ENCODE measurements around the gene TMPRSS5.
"Not testable (repeated sequence)": the region's sequence is repeated elsewhere in the genome, so short reads cannot be mapped to it uniquely, and the experiment has no call there.

Gene TMPRSS5

DNA sequence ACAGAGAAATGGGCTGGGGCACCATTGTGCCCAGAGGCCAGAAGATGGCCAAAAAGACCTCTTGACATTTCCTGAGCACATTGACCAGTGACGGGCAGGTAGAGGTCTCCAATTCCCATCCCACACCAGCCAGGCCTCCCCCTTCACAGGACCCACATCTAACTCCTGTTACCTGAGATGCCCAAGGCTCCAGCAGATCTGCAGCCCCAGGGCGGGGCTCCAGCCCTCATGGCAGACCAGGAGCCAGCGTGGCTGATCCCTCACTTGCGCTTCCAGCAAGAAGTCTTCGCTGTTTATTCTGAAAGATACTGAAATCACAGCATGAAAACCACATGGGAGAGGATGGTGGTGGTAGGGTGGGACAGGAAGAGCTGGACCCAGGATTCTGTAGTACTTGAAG lies 9.0 kb downstream of the TMPRSS5 start:
- no peak for DNase-seq

DNA sequence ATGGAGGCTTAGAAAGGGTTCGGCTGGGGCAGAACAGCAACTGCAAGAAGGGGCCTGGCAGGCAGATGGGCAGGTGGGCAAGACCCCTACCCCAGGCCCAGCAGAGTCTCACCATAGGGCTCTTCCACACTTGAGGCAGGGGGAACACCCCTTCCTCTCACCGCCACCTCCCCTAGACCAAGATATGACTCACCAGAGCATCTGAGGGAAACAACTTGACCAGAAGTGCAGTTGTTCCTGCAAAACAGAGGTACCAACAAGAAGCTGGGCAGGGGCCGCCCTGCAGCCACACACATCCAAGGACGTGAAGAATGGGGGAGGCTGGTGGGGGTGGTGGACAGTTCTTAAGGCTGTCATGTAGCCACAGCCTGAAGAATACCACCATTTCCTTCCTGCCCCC lies 10.9 kb downstream of the TMPRSS5 start:
- no peak for DNase-seq

DNA sequence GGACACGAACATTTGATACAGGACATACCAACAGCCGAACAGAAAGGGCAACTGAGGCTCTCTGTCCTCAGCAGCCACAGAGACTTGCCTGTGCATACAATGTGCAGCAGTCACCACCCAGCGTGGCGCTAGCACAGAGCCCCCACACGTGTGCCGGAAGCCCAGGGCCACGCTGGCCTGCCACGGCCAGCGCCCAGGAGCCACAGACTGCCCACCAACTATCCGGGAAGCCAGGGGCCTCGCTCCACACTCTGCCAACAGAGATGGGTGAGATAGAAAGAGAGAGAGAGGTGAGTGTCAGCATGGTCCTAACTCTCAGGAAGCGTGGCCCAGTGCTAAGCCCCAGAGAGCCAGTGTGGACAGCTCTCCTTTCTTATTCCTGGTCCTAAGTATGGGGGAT lies 11.7 kb downstream of the TMPRSS5 start:
- no peak for DNase-seq

DNA sequence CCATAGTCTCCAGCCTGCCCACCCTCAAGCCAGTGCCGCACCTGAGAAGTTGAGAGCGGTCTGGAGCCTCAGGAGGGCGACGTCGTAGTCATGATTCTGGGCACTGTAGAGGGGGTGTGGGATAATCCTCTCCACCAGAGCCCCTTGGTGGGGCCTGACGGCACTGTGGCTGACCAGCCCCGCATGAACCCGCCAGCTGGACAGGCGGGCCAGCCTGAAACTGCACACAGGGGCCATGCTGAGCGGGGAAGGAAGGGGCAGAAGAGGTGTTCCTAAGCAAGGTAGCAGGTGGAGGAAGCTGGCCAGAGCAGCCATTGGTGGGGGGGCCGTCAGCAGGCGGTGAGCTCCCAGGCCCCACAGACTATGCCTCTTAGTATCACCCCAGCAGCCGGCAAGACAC lies 13.1 kb downstream of the TMPRSS5 start:
- no peak for DNase-seq

DNA sequence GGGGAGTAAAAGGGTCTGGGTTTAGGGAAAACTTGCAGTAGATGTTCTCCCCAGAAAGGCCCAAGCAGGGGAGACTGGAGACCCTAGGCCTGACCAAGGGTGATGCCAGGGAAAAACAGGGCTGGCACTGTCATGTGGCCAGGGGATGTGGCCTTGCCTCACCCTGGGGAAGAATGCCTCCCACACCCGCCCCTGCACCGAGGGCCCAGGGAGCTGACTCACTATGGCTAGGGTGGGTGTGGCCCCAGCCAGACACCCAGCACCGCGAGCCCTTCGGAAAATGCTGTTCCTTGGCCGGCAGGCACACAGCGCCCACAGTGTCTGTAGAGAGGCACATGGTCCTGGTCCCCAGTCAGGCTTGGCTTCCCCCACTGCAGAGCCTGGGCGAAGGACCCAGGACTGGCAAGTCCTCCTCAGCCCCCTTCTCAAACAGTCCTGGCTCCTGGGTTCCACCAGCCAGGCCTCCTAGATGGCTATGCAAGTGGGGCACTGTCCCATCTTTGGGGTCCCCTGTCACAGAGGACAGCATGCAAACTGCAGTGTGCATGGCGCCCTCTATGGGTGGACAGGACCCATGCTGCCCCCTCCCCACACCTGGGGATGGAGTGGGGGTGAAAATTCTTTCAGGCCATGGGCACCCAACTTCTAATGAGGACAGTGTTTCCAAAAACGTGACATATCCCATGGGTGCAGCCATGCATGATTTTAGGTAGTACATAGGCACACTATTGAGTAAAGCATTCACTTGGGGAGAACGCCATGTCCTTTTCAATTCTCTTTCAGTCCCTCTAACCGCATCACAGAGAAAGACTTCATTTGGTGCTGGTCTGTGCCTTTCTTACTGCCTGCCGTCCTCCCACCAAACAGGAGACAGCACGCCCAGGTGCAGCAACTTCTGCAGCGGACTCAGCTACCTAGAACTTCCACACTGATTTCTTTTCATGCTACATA lies 15.2 kb downstream of the TMPRSS5 start:
- DNase-seq, result peak; percentile 62

DNA sequence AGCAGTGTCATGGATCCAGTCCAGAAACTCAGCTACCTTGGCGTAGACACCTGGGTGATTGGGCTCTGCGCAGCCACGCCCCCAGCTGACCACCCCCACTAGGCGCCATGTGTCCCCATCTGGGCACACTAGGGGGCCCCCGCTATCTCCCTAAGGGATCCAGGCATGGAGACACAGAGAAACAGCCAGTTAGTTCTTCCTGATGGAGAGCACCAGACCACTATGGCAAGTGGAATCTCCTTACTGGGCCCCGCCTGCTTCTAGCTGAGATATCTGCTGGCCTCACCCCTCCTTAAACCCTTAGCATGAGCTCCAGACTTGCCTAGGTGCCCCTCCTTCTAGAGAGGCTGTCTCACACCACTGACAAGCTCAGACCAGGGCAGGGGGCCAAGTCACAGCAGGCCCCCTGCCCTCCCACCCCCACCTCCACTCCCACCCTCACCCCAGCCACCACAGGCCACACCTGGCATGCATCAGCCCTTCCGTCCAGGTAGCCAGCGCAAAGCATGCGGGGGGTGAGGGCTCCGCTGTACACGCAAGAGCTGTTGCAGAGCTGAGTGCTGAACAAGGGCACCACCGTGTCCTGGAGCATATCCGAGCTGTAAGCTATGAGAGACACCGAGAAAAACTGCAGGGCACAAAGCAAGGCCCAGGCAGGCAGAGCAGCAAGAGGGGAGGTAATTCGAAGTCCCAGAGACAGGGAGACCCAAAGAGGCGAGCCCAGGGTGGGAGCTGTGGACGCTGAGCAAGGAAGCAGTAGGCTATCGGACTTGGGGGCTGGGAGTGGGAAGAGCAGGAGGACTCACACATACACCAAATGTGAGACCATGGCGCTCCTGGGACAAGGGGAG lies 16.1 kb downstream of the TMPRSS5 start:
- peak; percentile 15 for DNase-seq

DNA sequence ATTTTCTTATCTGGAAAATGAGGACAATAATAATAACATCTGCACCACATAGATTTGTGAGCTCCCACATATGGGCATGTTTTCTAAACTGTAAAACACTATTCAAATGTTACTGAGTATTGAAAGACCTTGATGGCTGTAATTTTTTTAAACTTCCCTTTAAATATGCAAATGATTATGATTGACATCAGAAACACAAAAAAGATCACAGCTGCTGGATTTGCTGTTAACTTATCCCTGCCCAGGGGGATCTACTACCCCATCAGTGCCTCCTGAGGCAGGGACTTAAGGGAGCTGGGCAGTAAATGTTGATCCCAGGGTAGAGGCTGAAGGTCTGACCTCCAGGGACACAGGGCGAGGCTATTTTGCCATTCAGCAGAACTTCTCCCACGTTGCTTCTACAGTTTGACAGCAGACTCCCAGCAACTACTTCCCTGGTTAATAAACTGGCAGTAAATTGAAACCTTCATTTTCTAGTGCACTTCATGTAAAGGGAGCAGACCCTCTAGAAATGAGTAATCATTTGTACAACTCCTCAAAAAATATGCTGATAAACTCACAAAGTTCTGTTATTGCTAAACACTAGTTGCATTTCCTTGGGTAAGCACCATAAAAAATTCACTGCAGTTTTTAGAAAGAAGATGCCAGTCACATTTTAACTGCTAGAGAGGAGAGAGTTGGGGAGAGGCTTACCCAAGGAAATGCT lies 20.3 kb downstream of the TMPRSS5 start:
- DNase-seq, result no peak

DNA sequence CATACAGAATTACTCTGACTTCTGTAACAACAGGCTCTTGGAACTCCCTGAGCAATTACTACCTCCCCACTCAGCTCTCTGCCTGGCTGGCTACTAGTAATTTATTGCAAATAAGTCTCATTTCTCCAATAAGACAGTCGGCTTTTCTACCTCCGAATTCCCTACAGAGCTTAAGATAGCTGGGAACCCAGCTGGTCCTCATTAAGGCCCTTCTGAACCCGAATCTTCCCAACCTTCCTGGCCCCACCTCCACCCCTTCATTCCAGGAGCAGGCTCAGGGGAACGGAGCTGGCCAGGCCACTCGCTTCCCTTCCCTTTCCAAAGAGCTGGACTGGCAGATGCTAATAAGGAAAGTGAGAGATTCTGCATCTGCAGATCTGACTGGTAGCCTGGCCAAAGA lies 21.6 kb downstream of the TMPRSS5 start:
- DNase-seq, result no peak

DNA sequence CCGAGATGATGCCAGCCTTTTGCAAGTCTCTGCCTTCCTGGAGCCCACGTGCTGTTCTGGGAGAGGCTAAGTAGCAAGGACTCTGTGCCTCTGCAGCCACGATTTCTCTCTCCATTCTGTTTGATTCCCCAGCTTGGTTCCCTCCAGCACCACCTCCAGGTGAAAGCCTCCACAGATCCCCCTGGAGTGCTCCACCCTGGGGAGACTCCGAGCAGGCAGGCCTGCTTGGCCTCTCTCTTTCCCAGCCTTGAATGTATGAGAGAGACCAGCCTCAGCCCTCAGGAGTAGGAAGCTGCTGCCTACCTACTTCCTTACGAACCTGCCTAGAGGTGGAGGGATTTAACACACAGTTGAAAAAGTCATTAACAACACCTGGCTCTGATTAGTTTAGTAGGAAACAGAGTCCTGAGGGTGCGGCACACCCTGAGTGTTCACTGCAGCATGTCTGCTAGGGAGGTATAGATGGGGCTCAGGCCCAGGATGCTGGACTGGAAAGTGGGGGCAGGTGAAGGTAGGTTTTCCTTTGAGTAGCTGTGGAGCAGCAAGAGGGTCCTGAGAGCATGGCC lies 22.5 kb downstream of the TMPRSS5 start:
- DNase-seq, result no peak

DNA sequence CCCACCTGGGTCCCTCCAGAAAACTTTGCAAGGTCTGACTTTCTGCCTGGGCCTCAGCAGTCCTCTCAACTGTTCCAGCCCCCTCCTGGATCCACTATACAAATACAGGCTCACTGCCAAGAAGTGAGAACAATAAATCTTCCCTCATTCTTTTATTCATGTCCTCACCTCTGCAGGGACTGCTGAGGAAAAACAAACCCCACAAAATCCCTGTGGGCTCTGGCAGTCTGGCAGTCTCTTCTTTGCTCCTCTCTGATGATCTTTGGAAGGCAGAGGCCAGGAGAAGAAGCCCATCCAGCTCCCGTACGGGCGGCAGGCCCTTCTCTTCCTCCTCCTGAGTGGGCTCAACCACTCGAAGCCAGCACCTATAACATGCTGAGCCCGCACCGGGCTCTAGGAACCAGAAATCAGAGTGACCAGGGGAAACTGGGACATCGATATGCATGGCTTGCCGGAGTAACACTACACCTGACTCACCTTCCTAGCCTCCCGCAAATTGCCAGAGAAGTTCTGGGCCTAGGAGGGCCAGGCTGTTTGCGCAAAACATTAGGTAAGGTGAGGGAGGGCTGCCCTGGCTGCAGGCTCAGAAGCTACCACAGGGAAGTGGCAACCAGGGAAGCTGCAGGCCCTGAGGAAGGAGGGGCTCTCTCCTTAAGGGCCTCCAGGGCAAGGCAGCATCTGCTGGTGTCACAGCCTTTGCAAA lies 24.2 kb downstream of the TMPRSS5 start:
- DNase-seq, result no peak

DNA sequence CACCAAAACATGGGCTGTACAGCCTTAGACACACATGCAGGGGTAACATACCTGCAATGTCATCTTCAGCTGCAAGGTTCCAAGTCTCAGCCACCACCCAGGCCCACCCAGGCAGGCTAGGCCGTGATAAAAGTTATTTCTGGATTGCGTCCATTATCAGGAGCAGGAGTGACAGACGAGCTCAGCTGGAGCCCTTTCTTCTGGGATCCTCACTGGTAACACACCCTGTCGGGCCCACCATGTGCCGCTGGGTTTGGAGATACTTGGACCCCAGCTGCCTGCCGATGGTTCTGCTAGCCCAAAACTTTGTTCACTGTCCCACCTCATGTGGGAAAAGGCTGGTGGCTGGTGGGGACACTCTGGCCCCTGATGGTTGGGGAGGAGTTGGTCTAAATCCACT lies 24.8 kb downstream of the TMPRSS5 start:
- DNase-seq, result no peak

DNA sequence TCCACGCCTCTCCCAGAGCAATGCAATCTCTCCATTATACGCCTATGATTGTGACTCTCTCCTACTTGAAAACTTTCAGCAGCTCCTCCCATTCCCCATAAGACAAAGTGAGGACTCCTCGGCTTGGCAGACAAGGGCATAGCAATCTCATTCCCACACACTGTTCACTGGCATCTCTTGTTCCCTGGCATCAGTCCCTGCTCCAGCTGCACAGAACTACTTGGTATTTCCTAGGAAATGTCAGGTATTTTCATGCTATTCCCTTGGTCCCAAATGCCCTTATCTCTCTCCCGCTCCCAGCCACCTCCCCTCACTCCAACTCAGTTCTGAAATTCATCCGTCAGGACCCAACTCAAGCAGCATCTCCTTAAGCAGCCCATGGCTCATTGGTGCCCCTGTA lies 28.4 kb downstream of the TMPRSS5 start:
- no peak for DNase-seq

DNA sequence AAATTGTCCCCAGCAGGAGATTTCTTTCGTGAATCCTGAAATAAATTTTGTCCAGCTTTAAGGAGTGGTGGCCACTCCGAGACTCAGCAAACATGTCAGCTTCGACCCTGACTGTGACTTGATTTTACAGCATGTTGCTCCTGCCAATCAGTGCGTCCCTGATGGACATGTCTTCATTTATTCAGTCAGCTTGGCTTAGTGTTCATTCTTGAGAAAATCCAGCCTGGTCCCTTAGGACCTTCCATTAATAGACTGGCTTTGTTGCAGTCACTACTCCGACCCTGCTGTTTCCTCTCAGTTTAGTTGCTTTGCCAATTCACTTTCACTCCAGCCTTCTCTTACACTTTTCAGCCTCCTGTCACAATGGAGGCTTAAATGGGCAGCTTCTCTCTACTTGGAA lies 30.5 kb downstream of the TMPRSS5 start:
- DNase-seq, result no peak

DNA sequence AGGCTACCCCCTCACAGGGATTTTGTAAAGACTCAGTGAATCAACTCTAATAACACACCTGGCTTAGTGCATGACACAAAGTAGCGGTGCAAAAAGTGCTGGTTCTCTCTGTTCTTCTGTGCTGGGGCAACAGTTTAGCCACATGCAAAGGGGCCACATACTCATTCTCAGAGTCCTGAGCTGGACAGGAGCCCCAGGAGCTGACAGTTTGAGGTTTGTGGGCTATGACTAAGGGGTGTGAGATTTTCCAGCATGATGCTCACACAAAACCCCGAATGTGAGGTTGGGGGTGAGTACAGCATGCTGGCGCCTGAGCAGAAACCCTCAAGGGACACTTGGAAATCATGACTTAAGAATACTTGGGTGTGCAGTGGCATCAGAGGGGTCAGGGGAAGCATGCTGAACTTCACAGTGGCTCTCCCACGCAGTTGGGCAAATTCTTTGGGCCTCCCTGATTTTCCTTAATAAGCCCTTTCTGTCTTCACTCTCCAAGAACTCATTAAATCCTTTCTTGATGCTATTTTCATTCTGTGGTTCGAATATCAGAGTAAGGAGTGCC lies 31.0 kb downstream of the TMPRSS5 start:
- no peak for DNase-seq

DNA sequence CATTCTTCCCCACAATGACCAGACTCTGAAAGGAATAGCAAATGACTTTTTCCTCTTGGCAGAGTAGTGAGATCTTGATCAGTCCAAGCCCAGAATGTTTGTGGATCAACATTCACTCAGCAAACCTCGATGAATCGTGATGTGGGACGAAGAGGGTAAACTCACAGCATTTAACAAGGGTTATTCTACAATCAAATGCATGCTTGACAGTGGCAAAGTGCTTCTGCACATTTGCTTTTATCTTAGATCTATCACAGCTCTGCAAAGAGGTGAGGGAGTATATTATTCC lies 31.8 kb downstream of the TMPRSS5 start:
- DNase-seq, result no peak

DNA sequence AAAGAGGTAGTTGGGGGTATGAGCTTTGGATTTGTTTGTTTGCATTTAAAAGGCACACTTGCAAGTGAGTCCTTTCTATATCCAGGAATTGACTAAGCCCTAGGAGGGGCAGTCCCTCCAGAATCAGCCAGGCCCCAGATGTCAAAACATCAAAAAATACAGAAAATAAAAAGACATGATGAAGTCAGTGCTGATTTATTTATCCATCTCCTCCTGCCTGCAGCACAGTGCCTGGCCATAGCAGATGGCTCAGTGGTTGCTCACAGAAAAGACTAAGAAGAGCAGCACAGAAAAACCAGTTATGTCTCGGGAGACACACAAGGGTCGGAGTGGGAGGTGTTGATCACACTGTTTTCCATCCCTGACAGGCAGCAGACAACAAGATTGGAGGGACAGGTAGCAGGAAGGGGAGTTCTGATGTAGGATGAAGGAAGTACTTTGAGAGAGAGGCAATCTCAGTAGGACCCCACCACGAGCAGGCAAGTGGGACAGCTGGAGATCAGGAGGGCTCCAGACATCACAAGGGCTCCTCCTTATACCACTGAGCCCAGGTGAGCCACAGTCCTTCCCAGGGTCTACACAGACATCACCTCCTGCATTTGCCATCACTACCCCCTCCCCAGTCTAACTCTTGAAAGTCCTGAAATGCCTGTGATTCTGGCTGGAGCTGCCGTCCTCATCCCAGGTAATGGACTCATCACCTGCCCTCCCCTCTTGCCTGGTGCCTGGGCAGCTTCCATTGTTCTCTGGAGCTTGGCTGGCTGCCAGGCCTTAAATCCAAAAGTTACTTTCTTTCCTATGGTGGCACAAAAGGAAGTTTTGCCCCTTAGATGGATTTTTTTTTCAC lies 32.3 kb downstream of the TMPRSS5 start:
- no peak for DNase-seq

DNA sequence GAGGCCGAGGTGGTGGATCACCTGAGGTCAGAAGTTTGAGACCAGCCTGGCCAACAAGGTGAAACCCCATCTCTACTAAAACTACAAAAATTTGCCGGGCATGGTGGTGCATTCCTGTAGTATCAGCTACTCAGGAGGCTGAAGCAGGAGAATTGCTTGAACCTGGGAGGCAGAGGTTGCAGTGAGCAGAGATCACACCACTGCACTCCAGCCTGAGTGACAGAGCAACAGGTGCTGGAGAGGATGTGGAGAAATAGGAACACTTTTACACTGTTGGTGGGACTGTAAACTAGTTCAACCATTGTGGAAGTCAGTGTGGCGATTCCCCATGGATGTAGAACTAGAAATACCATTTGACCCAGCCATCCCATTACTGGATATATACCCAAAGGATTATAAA lies 34.2 kb downstream of the TMPRSS5 start:
- DNase-seq, result not testable (repeated sequence)

DNA sequence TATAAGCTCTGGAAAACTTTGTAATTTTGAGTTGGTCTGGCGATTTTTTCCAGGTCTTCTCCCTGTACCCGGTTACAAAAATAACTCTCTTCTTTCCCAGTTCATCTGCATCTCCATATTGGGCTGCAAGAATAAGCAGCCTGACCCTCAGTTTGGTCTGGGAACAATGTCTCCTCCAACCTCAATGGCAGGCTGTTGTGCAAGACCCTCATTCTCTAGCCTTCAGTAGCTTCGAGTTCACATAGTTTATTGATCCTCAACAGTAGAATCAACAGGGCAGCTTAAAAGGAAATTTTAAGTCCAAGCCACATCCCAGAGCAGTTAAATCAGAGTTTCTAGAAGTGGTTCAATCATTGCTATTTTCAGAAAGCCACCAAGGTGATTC lies 35.3 kb downstream of the TMPRSS5 start:
- no peak for DNase-seq

DNA sequence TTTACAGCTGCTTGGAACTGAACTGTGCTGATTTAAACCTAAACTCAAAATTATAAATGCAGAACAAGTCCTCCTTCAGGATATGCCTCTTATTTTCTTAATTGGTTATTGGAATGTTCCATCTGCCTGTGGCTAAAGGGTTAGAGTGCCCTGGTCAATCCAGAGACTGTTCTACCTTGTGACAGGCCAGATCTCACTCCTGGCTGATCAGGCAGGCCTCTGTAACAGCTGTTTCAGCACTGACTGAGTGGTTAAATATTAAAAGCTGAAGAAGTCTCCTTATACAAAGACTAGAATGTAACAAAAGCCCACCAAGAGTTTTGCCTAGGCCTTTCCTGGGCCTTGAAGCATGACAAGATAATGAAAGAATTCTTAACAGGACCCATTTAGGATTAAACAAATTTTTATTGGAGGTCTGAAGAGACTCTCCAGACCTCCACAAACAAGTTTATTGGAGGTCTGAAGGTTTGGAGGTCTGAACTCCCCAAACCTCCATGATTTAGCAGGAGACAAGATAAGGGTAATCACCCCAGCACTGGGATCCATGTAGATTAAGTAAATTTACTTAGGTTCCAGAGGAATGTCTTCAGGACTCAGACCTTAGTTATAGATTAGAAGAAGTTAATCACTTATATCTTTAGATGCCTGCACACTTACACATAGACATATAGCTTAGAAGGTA lies 35.8 kb downstream of the TMPRSS5 start:
- no peak for DNase-seq

DNA sequence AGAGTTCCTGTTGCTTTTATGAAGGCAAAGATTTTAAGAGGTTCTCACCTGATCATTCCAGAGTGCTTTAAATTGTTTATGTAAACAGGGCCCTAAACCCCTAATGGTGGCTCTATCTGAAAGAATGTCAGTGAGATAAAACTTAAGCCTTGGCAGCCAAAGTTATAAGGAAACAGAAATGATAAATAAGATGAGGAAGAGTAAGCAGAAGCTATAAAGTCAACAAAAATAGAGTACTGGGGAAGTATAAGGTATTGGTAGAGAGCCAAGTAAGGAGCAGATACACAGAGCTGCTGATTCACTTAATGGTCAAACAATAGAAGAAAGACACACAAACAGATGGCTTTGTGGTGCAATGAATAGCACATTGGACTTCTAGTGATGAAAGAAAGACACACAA lies 37.9 kb downstream of the TMPRSS5 start:
- DNase-seq, result no peak

DNA sequence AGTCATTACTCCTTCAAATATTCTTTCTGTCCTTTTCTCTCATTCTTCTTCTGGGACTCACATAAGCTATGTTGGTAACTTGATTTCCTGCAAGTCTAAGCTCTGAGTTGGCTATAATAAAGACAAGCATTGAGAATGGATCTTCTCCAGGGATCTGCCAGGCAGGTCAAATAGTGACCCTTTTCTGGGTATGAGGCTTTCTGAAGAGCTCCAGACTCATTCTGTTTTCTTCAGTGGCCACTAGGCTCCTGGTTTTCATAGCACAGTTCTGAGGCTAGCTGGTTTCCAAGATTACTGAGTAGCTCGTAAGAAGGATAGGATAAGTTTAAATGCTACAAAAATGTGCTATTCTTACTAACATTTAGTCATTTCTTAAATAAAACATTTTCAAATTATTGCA lies 38.3 kb downstream of the TMPRSS5 start:
- DNase-seq, result no peak
